HepG2 (cell line): ENCODE data around the gene TEX51. TPM values are rescaled to one million over a fixed set of nuclear protein-coding genes. Genes with fewer than 3 reads are reported as not detected.

Experiments
- ATAC-seq: fragments of 200-7000 bp; cut with Tn5 transposase; 3 replicates; pipeline ENCODE4 v1.9.1; 2020; ENCODE audit warnings: mild to moderate bottlenecking, moderate library complexity
- BruUV-seq: library from RNA; stranded (reverse); fragments of 400-500 nt; replicated peaks from 2 replicates; lab custom pipeline; 2021; lab: Mats Ljungman, UMichigan
- CTCF ChIA-PET: fragments of 300-600 bp; formaldehyde crosslinking; extraction: SDS; loops from one replicate; lab custom pipeline; 2021; ENCODE audit warnings: low total read pairs, inconsistent platforms, low intra/inter-chr PET ratio; lab: Yijun Ruan, JAX
- POLR2A ChIA-PET: fragments of 350-600 bp; sonication (Branson Sonifier 250); formaldehyde crosslinking; loops from one replicate; lab custom pipeline; 2020; ENCODE audit warnings: antibody characterized with exemption, inconsistent platforms; lab: Yijun Ruan, JAX
- DNase-seq: peaks from one replicate; pipeline ENCODE4 v3.0.0-alpha.2; 2015; ENCODE audit warnings: low spot score
- FAIRE-seq: peaks from 3 replicates; lab custom pipeline; 2011; peaks lifted over from hg19 to GRCh38; lab: Jason Lieb, UNC
- H2AFZ ChIP-seq: one replicate; pipeline ENCODE4 v1.6.1; 2011; ENCODE audit warnings: low read length, inconsistent platforms
- H3K27ac ChIP-seq: fragments of 300-600 bp; 3 replicates; pipeline ENCODE4 v1.8.0; 2011; ENCODE audit warnings: mixed run types, mild to moderate bottlenecking, mixed read lengths, low read length, inconsistent platforms; ENCODE audit not compliant: insufficient read depth; ENCODE audit errors: extremely low read length
- H3K27me3 ChIP-seq, 2 experiments: fragments of 200-600 bp in 1 of 2; 2 replicates in 1 of 2; 3 replicates in 1 of 2; pipeline versions ENCODE4 v1.6.0 to v1.8.0; 2011; ENCODE audit warnings: low read length in 2 of 2, mild to moderate bottlenecking in 2 of 2, moderate library complexity in 2 of 2, inconsistent platforms in 1 of 2; ENCODE audit not compliant: insufficient read depth in 2 of 2, control insufficient read depth in 1 of 2
- H3K36me3 ChIP-seq, 2 experiments: fragments of 200-600 bp in 1 of 2; replicated peaks in 1 of 2; 2 replicates in 1 of 2; 3 replicates in 1 of 2; pipeline versions ENCODE4 v1.5.1 to v1.8.0; 2011; ENCODE audit warnings: low read length in 2 of 2, inconsistent platforms in 1 of 2; ENCODE audit not compliant: insufficient read depth in 2 of 2, control insufficient read depth in 1 of 2
- H3K4me1 ChIP-seq: 2 replicates; pipeline ENCODE4 v1.5.1; 2012; ENCODE audit warnings: low read length, inconsistent platforms; ENCODE audit not compliant: insufficient read depth
- H3K4me2 ChIP-seq: 2 replicates; pipeline ENCODE4 v1.6.0; 2011; ENCODE audit warnings: low read depth, low read length, inconsistent platforms
- H3K4me3 ChIP-seq, 3 experiments: fragments of 200-600 bp in 1 of 3; sonication (generic), shearing (Covaris generic) in 1 of 3; replicated peaks in 1 of 3; 2 replicates each; pipeline ENCODE4 v1.5.1; 2011 to 2016; ENCODE audit warnings: low read length in 3 of 3, inconsistent platforms in 2 of 3, low read depth in 2 of 3, mild to moderate bottlenecking in 2 of 3, control low read depth in 1 of 3, mixed read lengths in 1 of 3; ENCODE audit not compliant: insufficient read depth in 1 of 3
- H3K79me2 ChIP-seq: one replicate; pipeline ENCODE4 v1.6.1; 2011; ENCODE audit warnings: low read length, inconsistent platforms; ENCODE audit not compliant: insufficient read depth
- H3K9ac ChIP-seq: 2 replicates; pipeline ENCODE4 v1.6.0; 2011; ENCODE audit warnings: mild to moderate bottlenecking, low read depth, low read length, inconsistent platforms; ENCODE audit not compliant: insufficient read depth
- H3K9me3 ChIP-seq: 2 replicates; pipeline ENCODE4 v1.5.1; 2012; ENCODE audit warnings: mild to moderate bottlenecking, low read length
- H4K20me1 ChIP-seq: 2 replicates; pipeline ENCODE4 v1.6.0; 2011; ENCODE audit warnings: inconsistent platforms, mild to moderate bottlenecking, low read length, moderate library complexity; ENCODE audit not compliant: insufficient read depth
- CENPBD1 ChIP-seq: sonication (generic); formaldehyde crosslinking; IDR thresholded peaks from 2 replicates; pipeline ENCODE4 v1.8.0; 2022; ENCODE audit warnings: missing genetic modification reagents, low read depth, mild to moderate bottlenecking, borderline replicate concordance
- FOXP4 ChIP-seq: sonication (generic); formaldehyde crosslinking; IDR thresholded peaks from 2 replicates; pipeline ENCODE4 v1.4.0; 2020; ENCODE audit warnings: missing genetic modification reagents
- GTF2F1 ChIP-seq: fragments of 150-350 bp; IDR thresholded peaks from 2 replicates; pipeline ENCODE4 v1.6.1; 2014; ENCODE audit warnings: low read length
- HIVEP1 ChIP-seq: sonication (generic); formaldehyde crosslinking; IDR thresholded peaks from 2 replicates; pipeline ENCODE4 v1.4.0; 2020; ENCODE audit warnings: mild to moderate bottlenecking, missing genetic modification reagents
- KAT7 ChIP-seq: IDR thresholded peaks from 2 replicates; pipeline ENCODE4 v1.6.1; 2018; ENCODE audit warnings: borderline replicate concordance, missing compliant biosample characterization
- NR2F6 ChIP-seq, 2 experiments: IDR thresholded peaks; 2 replicates each; pipeline ENCODE4 v1.6.1; 2016; ENCODE audit warnings: antibody characterized with exemption in 1 of 2, mild to moderate bottlenecking in 1 of 2
- RBM22 ChIP-seq: fragments of 200-400 bp; formaldehyde crosslinking; optimal IDR thresholded peaks from 2 replicates; pipeline ENCODE3; 2017; ENCODE audit warnings: mild to moderate bottlenecking, low read length, moderate library complexity
- TCF12 ChIP-seq, 2 experiments: fragments of 450-650 bp in 1 of 2; sonication (generic) in 1 of 2; formaldehyde crosslinking in 1 of 2; IDR thresholded peaks; 2 replicates each; pipeline versions ENCODE4 v1.6.1 to v1.8.0; 2017 to 2022; ENCODE audit warnings: antibody characterized with exemption in 1 of 2, mild to moderate bottlenecking in 1 of 2, missing genetic modification reagents in 1 of 2, moderate library complexity in 1 of 2
- TRIM24 ChIP-seq: sonication (generic); formaldehyde crosslinking; IDR thresholded peaks from 2 replicates; pipeline ENCODE4 v1.8.0; 2022; ENCODE audit warnings: mild to moderate bottlenecking, missing genetic modification reagents
- ZNF333 ChIP-seq: sonication (generic); formaldehyde crosslinking; IDR thresholded peaks from 2 replicates; pipeline ENCODE4 v1.4.0; 2020; ENCODE audit warnings: mild to moderate bottlenecking, missing genetic modification reagents, borderline replicate concordance
- ZNF441 ChIP-seq: sonication (generic); formaldehyde crosslinking; IDR thresholded peaks from 2 replicates; pipeline ENCODE4 v1.7.0; 2021; ENCODE audit warnings: missing genetic modification reagents, borderline replicate concordance
- ZNF580 ChIP-seq: IDR thresholded peaks from 2 replicates; pipeline ENCODE4 v1.6.1; 2016; ENCODE audit warnings: low read depth, borderline replicate concordance
- ZNF589 ChIP-seq: sonication (generic); formaldehyde crosslinking; conservative IDR thresholded peaks from 2 replicates; pipeline ENCODE4 v1.8.0; 2022; ENCODE audit warnings: mild to moderate bottlenecking, moderate library complexity, missing genetic modification reagents
- ZNF704 ChIP-seq: sonication (generic); formaldehyde crosslinking; IDR thresholded peaks from 2 replicates; pipeline ENCODE4 v1.8.1; 2023; ENCODE audit warnings: mild to moderate bottlenecking, inconsistent platforms, moderate library complexity, missing genetic modification reagents, borderline replicate concordance
- WGBS: methylation state at CpG from one replicate; pipeline ENCODE4 v1.1.6; 2017; ENCODE audit warnings: low lambda C conversion rate; 5-methylcytosine and 5-hydroxymethylcytosine counted together
- in situ Hi-C: cut with HindIII; loops from 2 replicates; pipeline ENCODE4 v1.10.0; 2017; ENCODE audit warnings: low pct_unique_long_range_greater_than_20kb; ENCODE audit not compliant: extremely low pct_ligation_motif_present
- intact Hi-C: fragments of 100-400 bp; cut with micrococcal nuclease; formaldehyde crosslinking; loops from one replicate; pipeline ENCODE4 v1.10.0; 2022; ENCODE audit not compliant: unreplicated experiment
- polyA plus RNA-seq, 8 experiments: library from polyadenylated mRNA; depleted of rRNA in 3 of 8; stranded (reverse) in 7 of 8; unstranded in 1 of 8; fragments of >200 nt; fragmentation: Illumina TruSeq in 4 of 8; extraction: Trizol in 4 of 8; gene quantifications; 2 replicates each; pipeline versions ENCODE4 v1.2.1 to v1.2.3, GENCODE V29; 2011 to 2016; ENCODE audit warnings: low read depth in 4 of 8, missing spikeins in 1 of 8, mixed read lengths in 1 of 8; ENCODE audit not compliant: insufficient read depth in 1 of 8
- total RNA-seq, 5 experiments: library from RNA; depleted of rRNA; stranded (reverse); fragments of >200 nt; fragmentation: Illumina TruSeq; extraction: Trizol; gene quantifications; 2 replicates each; pipeline ENCODE4 v1.2.3, GENCODE V29; 2016; ENCODE audit warnings: low read depth in 1 of 5

The TEX51 gene
- total and polyA plus RNA-seq, 2 of the 13 experiments (the other 11 are each of a cell fraction or from before 2014, with no cell fraction given) = not detected

- H3K27me3 ChIP-seq = peaks cover 2 to 31% of the 10 kb centered on the region in 2 experiments; a peak in 3 of 5 replicates
- POLR2A ChIA-PET = no interaction called here
These were observed 9.0 kb downstream of the TEX51 start for GRCh38 chr2:126907671-126908070.

GRCh38 chr2:126908721-126909177 is 10.1 kb downstream of the TEX51 start:
- H3K27me3 ChIP-seq = peaks cover 2 to 36% of the 10 kb centered on the region in 2 experiments; a peak in 3 of 5 replicates
- no peak for FAIRE-seq
- TF ChIP-seq ZNF704 (no peak), CENPBD1 (CRISPR knock-in tag) (no peak), ZNF580 (CRISPR knock-in tag) (no peak), KAT7 (CRISPR knock-in tag) (no peak), HIVEP1 (no peak), TRIM24 (CRISPR knock-in tag) (no peak), TCF12 (IDR thresholded peaks at IDR 0.05) (no peak), TCF12 (CRISPR knock-in tag; IDR thresholded peaks at IDR 0.05) (no peak), ZNF333 (no peak), ZNF441 (no peak), RBM22 (no peak)

More at GRCh38 chr2:126907671-126908070, 9.0 kb downstream of the TEX51 start:
- BruUV-seq = no TSS peak
- Histone ChIP-seq H4K20me1 (no peaks in the 10 kb centered on the region), H3K36me3 (no peaks in the 10 kb centered on the region), H3K4me1 (peaks cover 12% of the 10 kb centered on the region), H2AFZ (no peak overlapping the region), H3K79me2 (no peaks in the 10 kb centered on the region), H3K4me2 (no peak overlapping the region), H3K9ac (no peak overlapping the region), H3K27ac (no peak overlapping the region), H3K9me3 (no peaks in the 10 kb centered on the region), H3K4me3 (no peak overlapping the region)
- no peak for ATAC-seq
- 10% methylated on average over 12 of the region's 12 CpGs for WGBS
- no peak for DNase-seq
- intact Hi-C loops = no loop called here
- CTCF ChIA-PET = no interaction called here
- TF ChIP-seq ZNF589 (CRISPR knock-in tag) = no peak
- no peak for TF ChIP-seq GTF2F1
- TF ChIP-seq NR2F6 (IDR thresholded peaks at IDR 0.05) = no peak
- TF ChIP-seq NR2F6 (CRISPR knock-in tag; IDR thresholded peaks at IDR 0.05) = no peak
- no peak for TF ChIP-seq FOXP4 (CRISPR knock-in tag)
- FAIRE-seq = no peak
- in situ Hi-C loops = no loop called here

More at GRCh38 chr2:126908721-126909177, 10.1 kb downstream of the TEX51 start:
- H3K9ac ChIP-seq = no peak overlapping the region
- DNase-seq = no peak
- H3K79me2 ChIP-seq = no peaks in the 10 kb centered on the region
- ATAC-seq = no peak
- 41% methylated on average over 10 of the region's 10 CpGs for whole genome bisulfite sequencing
- no peak overlapping the region for H3K4me2 ChIP-seq
- intact Hi-C loops (no loop called here), in situ Hi-C loops (no loop called here)
- H3K27ac ChIP-seq = no peak overlapping the region
- H3K4me1 ChIP-seq = peaks cover 3% of the 10 kb centered on the region
- POLR2A ChIA-PET = no interaction called here
- BruUV-seq = no TSS peak
- no peaks in the 10 kb centered on the region for H4K20me1 ChIP-seq
- CTCF ChIA-PET = no interaction called here
- no peak overlapping the region for H3K4me3 ChIP-seq
- no peak overlapping the region for H2AFZ ChIP-seq
- H3K36me3 ChIP-seq = no peaks in the 10 kb centered on the region
- no peaks in the 10 kb centered on the region for H3K9me3 ChIP-seq
